Thoracic aorta (tissue), 2 donors: ENCODE results near the gene KLC1. TPM values are rescaled to one million over a fixed set of nuclear protein-coding genes. Genes with fewer than 3 reads are reported as not detected.
A peak's percentile ranks its signal among the peaks of the same experiment; 100 is the strongest.

ENCODE experiments used
- ATAC-seq: fragments of 150-250 bp; one replicate; pipeline ENCODE4 v1.8.0; 2017; ENCODE audit warnings: low read depth; ENCODE audit not compliant: insufficient number of reproducible peaks, low FRiP score
- DNase-seq: peaks from one replicate; pipeline ENCODE4 v3.0.0-alpha.2; 2020; ENCODE audit warnings: low spot score
- H3K27ac ChIP-seq, 2 donors: fragments of 200-600 bp; sonication (generic); 1 replicate in 1 of 2; 2 replicates in 1 of 2; pipeline ENCODE4 v1.5.1; 2016; ENCODE audit warnings: mild to moderate bottlenecking in 2 of 2, moderate library complexity in 2 of 2
- H3K27me3 ChIP-seq: fragments of 200-600 bp; sonication (generic); replicated peaks from 2 replicates; pipeline ENCODE4 v1.6.0; 2016; ENCODE audit warnings: mild to moderate bottlenecking; ENCODE audit not compliant: insufficient read depth
- H3K36me3 ChIP-seq: fragments of 200-600 bp; sonication (generic); one replicate; pipeline ENCODE4 v1.5.1; 2016
- H3K4me1 ChIP-seq, 2 donors: fragments of 200-600 bp; sonication (generic); 1 replicate in 1 of 2; 2 replicates in 1 of 2; pipeline versions ENCODE4 v1.5.1 to v1.6.0; 2016; ENCODE audit warnings: low read depth in 2 of 2, mild to moderate bottlenecking in 1 of 2; ENCODE audit not compliant: control insufficient read depth in 1 of 2
- H3K4me3 ChIP-seq: fragments of 200-600 bp; sonication (generic); 2 replicates; pipeline ENCODE4 v1.5.1; 2016; ENCODE audit warnings: mild to moderate bottlenecking
- H3K9me3 ChIP-seq: fragments of 200-600 bp; sonication (generic); 2 replicates; pipeline ENCODE4 v1.5.1; 2016
- total RNA-seq, 2 donors: library from RNA; depleted of rRNA; stranded (reverse); fragments of >200 nt; gene quantifications; one replicate each; pipeline versions ENCODE4 v1.1.0 to v1.2.3, GENCODE V29; 2016
- TF ChIP-seq, protein P1 (sequence below): fragments of 200-600 bp; sonication (generic); IDR thresholded peaks from one replicate; pipeline ENCODE4 v1.5.1; 2019; ENCODE audit warnings: antibody characterized with exemption

KLC1 gene
- total RNA-seq, 2 donors from 2014 or later = 545 to 588 TPM

DNA sequence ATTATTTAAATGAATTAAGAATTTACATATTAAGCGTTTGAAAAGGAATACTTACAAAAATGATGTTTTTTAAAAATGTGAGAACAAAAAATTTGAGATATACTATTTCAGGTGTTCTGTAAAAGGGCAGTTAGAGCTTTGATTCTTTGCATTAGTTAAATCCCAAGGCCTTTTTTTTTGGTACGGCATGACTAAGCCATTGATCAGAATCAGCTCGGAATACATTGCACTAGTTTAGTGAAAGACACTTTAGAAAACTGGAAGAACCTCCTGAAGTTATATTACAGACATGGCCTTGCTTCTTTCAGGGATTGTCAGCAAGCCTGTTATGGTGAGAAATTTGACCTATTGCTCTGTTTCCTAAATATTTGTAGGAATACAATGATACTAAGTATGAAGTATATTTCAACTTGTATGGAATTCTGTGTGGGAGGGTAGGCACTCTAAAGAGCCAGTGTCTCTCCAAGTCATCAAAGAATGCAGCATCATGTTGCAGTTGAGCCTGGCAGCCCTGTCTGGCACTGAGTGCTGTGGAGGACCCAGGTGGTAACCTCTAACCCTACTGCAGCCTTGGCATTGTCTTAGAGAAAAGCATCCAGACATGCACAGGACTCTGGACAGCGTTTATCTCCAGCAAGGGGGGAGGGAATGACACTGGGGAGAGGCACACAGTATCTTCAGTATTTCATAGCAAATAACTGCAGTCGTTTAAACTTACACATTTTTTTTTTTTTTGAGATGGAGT is 1.5 kb downstream of the KLC1 start:
- H3K27ac ChIP-seq = peak overlapping the region; percentile 95 to 99
- H3K9me3 ChIP-seq = no peaks in the 10 kb centered on the region
- H3K36me3 ChIP-seq = no peaks in the 10 kb centered on the region
- peaks cover 22 to 66% of the 10 kb centered on the region in 2 donors for H3K4me1 ChIP-seq
- DNase-seq (no peak), ATAC-seq (no peak)
- TF ChIP-seq, protein P1, sequence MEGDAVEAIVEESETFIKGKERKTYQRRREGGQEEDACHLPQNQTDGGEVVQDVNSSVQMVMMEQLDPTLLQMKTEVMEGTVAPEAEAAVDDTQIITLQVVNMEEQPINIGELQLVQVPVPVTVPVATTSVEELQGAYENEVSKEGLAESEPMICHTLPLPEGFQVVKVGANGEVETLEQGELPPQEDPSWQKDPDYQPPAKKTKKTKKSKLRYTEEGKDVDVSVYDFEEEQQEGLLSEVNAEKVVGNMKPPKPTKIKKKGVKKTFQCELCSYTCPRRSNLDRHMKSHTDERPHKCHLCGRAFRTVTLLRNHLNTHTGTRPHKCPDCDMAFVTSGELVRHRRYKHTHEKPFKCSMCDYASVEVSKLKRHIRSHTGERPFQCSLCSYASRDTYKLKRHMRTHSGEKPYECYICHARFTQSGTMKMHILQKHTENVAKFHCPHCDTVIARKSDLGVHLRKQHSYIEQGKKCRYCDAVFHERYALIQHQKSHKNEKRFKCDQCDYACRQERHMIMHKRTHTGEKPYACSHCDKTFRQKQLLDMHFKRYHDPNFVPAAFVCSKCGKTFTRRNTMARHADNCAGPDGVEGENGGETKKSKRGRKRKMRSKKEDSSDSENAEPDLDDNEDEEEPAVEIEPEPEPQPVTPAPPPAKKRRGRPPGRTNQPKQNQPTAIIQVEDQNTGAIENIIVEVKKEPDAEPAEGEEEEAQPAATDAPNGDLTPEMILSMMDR = no peak
- peak overlapping the region; percentile 93 for H3K4me3 ChIP-seq
- no peaks in the 10 kb centered on the region for H3K27me3 ChIP-seq

GRCh38 chr14:103633391-103633790 is 4.4 kb downstream of the KLC1 start:
- H3K27me3 ChIP-seq = no peaks in the 10 kb centered on the region

DNA sequence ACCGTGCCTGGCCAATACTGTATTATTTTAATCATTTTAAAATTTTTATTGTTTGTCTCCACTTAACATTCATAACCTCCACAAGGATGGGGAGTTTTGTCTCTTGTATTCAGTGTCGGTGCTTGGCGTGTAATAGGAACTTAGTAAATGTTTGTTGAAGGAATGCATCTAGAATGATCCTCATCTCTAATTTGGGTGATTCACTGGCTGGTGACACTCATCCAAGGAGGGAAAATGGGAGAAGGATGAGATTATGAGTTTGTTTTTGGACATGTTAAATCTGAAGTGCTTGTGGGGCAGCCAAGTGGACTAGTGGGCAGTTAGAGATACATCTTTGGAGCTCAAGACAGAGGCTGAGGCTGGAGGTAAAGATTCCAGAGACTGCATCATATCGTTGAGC is 5.1 kb downstream of the KLC1 start:
- no peaks in the 10 kb centered on the region for H3K9me3 ChIP-seq
- H3K27ac ChIP-seq = peak overlapping the region; percentile 26 to 27
- ATAC-seq (no peak), DNase-seq (no peak)
- no peak overlapping the region for H3K4me3 ChIP-seq
- H3K36me3 ChIP-seq = no peaks in the 10 kb centered on the region
- no peaks in the 10 kb centered on the region for H3K27me3 ChIP-seq
- TF ChIP-seq, protein P1 = no peak
- H3K4me1 ChIP-seq = peaks cover 38 to 78% of the 10 kb centered on the region in 2 donors

More at GRCh38 chr14:103633391-103633790, 4.4 kb downstream of the KLC1 start:
- Histone ChIP-seq H3K36me3 (no peaks in the 10 kb centered on the region), H3K4me1 (peaks cover 32 to 74% of the 10 kb centered on the region in 2 donors), H3K4me3 (no peak overlapping the region), H3K27ac (no peak overlapping the region), H3K9me3 (no peaks in the 10 kb centered on the region)
- TF ChIP-seq, protein P1 = no peak
- ATAC-seq = no peak
- no peak for DNase-seq

- peaks cover 50 to 71% of the 10 kb centered on the region in 2 donors for H3K4me1 ChIP-seq
- TF ChIP-seq, protein P1 = no peak
- no peak overlapping the region for H3K4me3 ChIP-seq
- ATAC-seq (no peak), DNase-seq (no peak)
- H3K27me3 ChIP-seq = no peaks in the 10 kb centered on the region
- H3K36me3 ChIP-seq = no peaks in the 10 kb centered on the region
- no peaks in the 10 kb centered on the region for H3K9me3 ChIP-seq
- peak overlapping the region; percentile 75 to 81 for H3K27ac ChIP-seq
These were observed 9.6 kb downstream of the KLC1 start for GRCh38 chr14:103638594-103638993.

- H3K27me3 ChIP-seq = no peaks in the 10 kb centered on the region
- peaks cover 37 to 54% of the 10 kb centered on the region in 2 donors for H3K4me1 ChIP-seq
- peak overlapping the region; percentile 15 to 43 for H3K27ac ChIP-seq
- DNase-seq (no peak), ATAC-seq (no peak)
- H3K9me3 ChIP-seq = no peaks in the 10 kb centered on the region
- H3K4me3 ChIP-seq = no peak overlapping the region
- TF ChIP-seq, protein P1 = no peak
- H3K36me3 ChIP-seq = no peaks in the 10 kb centered on the region
These were observed 12.2 kb downstream of the KLC1 start for GRCh38 chr14:103641161-103641560.
